Retinal pigment epithelial cell (primary cell): Measurements from ENCODE around the gene PTPRN2.

Experiments
- DNase-seq: peaks from one replicate; pipeline ENCODE4 v3.0.0-alpha.2; 2010; ENCODE audit warnings: low read depth
- H3K4me3 ChIP-seq: 2 replicates; pipeline ENCODE4 v1.5.1; 2011; ENCODE audit warnings: mild to moderate bottlenecking, low read length, control low read depth, moderate library complexity
- CTCF ChIP-seq: conservative IDR thresholded peaks from 2 replicates; pipeline ENCODE4 v1.5.1; 2011; ENCODE audit warnings: low read depth, low read length, control low read depth, inconsistent platforms

PTPRN2 gene

GRCh38 chr7:157520249-157520648 lies 1067.4 kb downstream of the PTPRN2 start:
- no peak overlapping the region for H3K4me3 ChIP-seq
- no peak for TF ChIP-seq CTCF
- DNase-seq = no peak

DNA sequence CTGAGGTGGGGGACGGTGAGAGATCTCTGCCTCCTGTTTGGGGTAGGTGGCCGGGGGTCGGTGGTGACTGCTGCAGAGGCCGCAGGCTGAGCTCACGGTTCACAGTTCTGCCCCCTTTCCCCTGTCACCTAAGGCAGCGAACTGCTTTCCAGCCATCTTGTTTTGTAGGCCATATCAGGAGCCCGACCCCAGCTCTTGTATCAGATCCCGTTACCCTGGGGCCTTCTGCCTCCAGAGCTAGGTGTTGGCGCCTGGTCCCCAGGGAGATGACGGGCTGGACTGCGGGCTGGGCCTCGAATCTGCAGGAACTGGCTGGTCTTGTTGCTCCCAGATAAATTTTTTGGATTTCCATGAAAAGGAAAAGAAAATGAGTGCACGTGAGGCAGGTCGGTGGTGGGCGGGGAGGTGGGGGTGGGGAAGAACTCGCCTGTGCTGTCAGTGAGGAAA lies 1067.8 kb downstream of the PTPRN2 start:
- DNase-seq = no peak
- TF ChIP-seq CTCF = no peak
- H3K4me3 ChIP-seq = no peak overlapping the region

- DNase-seq = no peak
- no peak overlapping the region for H3K4me3 ChIP-seq
- no peak for TF ChIP-seq CTCF
Measured at GRCh38 chr7:157519246-157519645, 1068.4 kb downstream of the PTPRN2 start.

GRCh38 chr7:157518514-157519175 lies 1069.0 kb downstream of the PTPRN2 start:
- no peak overlapping the region for H3K4me3 ChIP-seq
- DNase-seq = no peak
- no peak for TF ChIP-seq CTCF

DNA sequence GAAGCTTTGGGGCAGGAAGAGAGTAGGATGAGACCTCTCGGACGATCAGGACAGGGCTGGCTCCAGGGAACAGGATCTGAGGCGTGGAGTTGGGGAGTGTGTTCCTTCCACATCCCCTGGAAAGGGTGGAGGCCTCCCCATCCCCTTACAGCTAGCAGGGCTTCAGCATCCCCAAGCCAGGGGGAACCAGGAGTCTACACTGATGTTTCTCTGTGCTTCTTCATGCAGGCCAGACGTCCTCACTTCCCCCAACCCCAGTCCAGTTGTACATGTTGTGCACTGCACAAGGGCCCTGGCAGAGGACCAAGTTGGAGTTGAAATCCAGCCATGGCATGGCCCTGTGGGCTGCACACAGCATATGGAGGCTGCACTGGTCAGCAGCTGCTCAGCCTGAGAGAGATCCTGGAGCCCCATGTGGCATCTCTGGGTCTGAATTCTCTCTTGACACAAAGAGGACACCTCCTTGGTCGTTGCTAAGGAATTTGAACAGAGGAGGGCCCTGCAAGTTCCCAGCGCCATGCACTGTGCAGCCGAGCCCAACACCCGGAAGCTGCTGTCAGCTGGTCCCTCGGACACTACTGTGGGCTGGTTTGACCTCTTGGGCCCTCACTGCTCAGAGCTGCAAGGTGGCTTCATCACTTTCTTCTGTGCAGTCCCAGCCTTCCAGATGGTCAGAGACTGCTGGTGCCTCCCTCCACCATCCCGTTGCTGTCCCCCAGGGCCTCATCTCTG lies 1069.7 kb downstream of the PTPRN2 start:
- DNase-seq = no peak
- TF ChIP-seq CTCF = no peak
- H3K4me3 ChIP-seq = no peak overlapping the region

- H3K4me3 ChIP-seq = no peak overlapping the region
- no peak for DNase-seq
- TF ChIP-seq CTCF = no peak
Measured at GRCh38 chr7:157516911-157517781, 1070.5 kb downstream of the PTPRN2 start.
